DMS 273 (cell line): ENCODE data around the gene GAN.

Experiments
- DNase-seq: peaks from one replicate; lab custom pipeline; 2025; ENCODE audit not compliant: unreplicated experiment; lab: John Stamatoyannopoulos, UW

The GAN gene, protein sequence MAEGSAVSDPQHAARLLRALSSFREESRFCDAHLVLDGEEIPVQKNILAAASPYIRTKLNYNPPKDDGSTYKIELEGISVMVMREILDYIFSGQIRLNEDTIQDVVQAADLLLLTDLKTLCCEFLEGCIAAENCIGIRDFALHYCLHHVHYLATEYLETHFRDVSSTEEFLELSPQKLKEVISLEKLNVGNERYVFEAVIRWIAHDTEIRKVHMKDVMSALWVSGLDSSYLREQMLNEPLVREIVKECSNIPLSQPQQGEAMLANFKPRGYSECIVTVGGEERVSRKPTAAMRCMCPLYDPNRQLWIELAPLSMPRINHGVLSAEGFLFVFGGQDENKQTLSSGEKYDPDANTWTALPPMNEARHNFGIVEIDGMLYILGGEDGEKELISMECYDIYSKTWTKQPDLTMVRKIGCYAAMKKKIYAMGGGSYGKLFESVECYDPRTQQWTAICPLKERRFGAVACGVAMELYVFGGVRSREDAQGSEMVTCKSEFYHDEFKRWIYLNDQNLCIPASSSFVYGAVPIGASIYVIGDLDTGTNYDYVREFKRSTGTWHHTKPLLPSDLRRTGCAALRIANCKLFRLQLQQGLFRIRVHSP

GRCh38 chr16:81314603-81315270 lies at the start of gene GAN:
Gene GAN, plus strand, starts transcription at chr16:81314962. Its CDS starts 152 bp downstream, at chr16:81315114.
- DNase-seq = peak; percentile 99

DNA sequence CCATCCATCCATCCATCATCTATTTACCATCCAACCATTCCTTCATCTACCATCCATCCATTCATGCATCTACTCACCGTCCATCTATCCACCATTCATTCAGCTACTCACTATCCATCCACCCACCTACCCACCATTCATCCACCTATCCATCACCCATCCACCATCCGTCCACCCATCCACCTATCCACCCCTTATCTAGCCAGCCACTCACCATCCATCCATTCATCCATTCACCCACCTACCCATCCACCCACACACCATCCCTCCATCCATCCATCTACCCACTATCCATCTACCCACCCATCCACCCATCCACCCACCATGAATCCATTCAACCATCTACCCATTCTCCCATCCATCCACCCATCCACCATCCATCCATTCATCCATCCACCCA lies 49.7 kb upstream of the GAN start:
- DNase-seq = no peak

- peak; percentile 31 for DNase-seq
Measured at GRCh38 chr16:81265658-81266451, 48.9 kb upstream of the GAN start.

GRCh38 chr16:81266680-81267095 lies 48.1 kb upstream of the GAN start:
- no peak for DNase-seq

DNA sequence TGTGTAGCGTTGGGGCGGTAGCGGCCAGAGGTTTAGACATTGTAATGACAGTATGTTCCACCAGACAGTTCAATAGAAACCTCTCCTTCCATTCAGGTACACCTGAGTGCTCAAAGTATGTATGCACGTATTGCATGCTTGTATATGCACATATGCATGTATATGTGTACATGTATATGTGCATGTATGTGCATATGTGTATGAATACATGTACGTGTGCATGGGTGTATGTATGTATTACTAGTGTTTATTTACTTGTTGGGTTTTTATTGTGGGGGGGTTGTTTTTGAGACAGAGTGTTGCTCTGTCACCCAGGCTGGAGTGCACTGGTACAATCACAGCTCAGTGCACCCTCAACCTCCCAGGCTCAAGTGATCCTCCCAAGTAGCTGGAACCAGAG lies 46.3 kb upstream of the GAN start:
- no peak for DNase-seq

DNA sequence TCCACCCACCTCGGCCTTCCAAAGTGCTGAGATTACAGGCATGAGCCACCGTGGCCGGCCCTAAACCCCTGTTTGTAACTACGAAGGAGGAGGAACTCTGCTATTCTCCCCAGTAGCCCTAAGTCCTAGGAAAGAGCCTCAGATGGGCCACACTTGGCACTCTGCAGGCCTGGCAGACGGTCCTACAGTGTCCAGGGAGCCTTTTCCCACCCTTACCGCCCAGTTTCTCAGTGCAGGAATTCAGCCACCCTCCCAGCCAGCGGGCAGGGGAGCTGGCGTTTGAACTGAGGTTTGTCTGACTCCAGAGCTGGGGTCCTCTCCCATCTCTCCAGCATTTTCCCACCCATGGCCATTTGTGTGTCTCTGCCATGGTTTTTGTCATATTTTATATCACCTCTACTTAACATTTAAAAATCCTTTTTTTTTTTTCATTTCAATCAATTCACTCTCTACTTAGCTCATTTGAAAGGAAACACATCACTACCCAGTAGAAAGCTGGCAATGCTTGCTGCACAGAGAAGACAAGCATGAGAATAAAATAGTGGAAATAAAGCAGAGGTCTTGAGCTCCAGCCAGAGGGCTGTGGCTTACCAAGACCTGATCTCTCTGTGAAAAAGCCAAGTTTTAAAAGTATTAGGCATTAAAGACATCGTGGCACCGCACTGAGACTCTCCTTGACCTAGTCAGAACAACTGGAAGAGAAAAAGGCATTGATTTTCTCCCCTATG lies 41.4 kb upstream of the GAN start:
- no peak for DNase-seq

DNA sequence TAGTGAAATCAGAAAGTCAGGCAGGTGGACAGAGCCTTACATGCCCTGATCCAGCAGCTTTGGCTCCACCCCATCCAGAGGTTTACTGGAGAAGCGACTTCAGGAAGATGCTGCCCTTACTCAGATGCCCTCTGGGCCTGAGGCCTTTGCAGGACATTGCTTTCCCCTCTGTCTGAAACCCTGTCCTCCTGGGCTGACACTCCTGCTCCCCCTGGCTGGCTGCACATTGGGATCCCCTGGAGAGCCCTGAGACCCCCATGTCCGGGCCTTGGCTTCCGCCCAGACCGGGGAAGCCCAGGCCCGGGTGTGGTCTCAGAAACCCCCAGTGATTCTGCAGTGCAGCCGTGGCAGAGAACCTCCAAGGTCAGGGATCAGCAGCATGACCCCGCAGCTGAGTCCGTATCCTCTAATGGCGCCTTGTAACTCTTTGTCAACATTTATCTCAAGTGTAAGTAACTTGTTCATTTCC lies 39.7 kb upstream of the GAN start:
- DNase-seq = no peak

DNA sequence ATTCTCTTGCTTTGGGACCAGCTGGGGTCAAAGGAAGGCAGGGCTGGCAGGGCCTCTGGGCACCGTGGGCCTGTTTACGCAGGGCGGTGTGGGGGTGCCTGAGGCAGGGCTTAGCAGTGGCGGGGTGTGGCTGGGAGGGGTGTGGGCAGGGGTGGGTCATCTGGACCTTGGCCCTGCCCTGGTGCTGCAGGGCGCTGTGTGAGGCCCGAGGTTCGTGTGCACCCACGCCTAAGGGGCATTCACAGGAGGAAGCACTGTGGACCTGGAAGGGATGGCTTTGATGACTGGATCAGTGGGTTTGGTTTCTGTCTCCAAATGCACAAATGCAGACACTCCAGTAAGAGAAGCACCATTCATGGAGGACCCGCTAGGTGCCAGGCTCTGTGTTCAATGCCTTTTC lies 39.0 kb upstream of the GAN start:
- DNase-seq = no peak

GRCh38 chr16:81276323-81276722 lies 38.4 kb upstream of the GAN start:
- no peak for DNase-seq

- no peak for DNase-seq
Measured at GRCh38 chr16:81277541-81278080, 37.2 kb upstream of the GAN start.

- DNase-seq = no peak
Measured at GRCh38 chr16:81278526-81278925, 36.2 kb upstream of the GAN start.

DNA sequence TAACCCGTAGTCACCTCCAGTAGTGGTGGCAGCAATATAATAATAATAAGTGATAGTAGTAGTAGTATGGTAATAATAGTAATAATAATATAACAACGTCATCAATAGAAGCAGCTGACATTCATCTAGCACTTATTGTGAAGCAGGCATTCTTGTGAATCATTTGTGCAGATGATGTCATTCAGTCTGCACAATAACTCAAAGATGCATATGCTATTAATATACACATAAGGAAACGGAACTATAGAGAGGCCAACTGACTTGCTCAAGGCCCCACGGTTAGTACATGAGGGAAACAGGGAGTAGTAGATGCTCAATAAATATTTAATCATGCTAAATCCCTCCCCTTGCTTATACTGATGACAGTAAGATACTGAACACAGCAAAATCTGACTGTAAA lies 35.4 kb upstream of the GAN start:
- DNase-seq = no peak

- DNase-seq = no peak
Measured at GRCh38 chr16:81280393-81280792, 34.4 kb upstream of the GAN start.

- DNase-seq = no peak
Measured at GRCh38 chr16:81283044-81283443, 31.7 kb upstream of the GAN start.

- DNase-seq = no peak
Measured at GRCh38 chr16:81284995-81285600, 29.7 kb upstream of the GAN start.

- no peak for DNase-seq
Measured at GRCh38 chr16:81286190-81286589, 28.6 kb upstream of the GAN start.

GRCh38 chr16:81291117-81291516 lies 23.6 kb upstream of the GAN start:
- no peak for DNase-seq

GRCh38 chr16:81292936-81293335 lies 21.8 kb upstream of the GAN start:
- no peak for DNase-seq

DNA sequence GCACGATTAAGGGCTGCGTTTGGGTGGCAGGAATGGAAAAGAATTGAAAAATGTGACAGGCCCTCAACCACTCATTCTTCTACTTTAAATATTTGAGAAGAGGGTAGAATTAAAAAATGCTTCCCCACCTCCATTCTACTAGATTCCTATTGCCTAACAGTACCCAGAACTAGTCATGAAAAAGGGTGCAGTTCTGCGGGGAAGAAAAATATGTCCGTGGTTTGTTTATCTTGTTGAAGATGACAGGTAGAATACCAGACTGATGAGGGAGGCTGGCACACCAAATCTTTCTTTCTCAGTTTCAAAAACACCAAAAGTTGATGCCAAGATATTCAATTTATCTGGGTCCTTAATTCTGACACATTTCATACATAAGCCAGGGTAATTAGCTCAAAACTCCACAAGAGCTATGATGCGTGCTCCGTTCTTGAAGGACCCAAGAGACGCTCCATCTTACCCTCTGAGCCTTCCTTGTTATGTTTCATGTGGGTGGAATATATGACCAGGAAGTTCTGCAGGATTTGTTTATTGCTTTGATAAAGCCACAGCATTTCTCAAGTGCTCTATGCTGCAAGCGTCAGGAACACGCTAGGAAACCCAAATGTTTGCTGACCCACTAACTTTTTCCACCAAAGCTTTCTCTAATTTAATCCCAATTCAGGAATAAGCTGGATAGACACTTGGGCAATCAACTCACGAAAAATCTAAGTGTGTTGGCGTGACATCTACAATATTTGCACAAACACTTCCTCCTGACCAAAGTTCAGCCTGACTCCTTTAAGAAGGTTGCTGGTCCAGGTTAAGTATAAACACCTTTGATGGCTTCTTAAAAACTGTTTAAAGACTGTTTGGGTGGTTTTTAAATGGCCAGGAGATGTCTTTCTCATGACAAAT lies 20.6 kb upstream of the GAN start:
- DNase-seq = no peak
